ENCODE results near the gene DCP1B.

Gene DCP1B

GRCh38 chr12:1934831-1935230 is 69.4 kb downstream of the DCP1B start:
- no peak for DNase-seq (ENCODE audit: low read depth)

GRCh38 chr12:1934068-1934467 is 70.2 kb downstream of the DCP1B start:
- no peak for DNase-seq (ENCODE audit: low read depth)

GRCh38 chr12:1933342-1934051 is 70.8 kb downstream of the DCP1B start:
- no peak for DNase-seq (ENCODE audit: low read depth)

DNA sequence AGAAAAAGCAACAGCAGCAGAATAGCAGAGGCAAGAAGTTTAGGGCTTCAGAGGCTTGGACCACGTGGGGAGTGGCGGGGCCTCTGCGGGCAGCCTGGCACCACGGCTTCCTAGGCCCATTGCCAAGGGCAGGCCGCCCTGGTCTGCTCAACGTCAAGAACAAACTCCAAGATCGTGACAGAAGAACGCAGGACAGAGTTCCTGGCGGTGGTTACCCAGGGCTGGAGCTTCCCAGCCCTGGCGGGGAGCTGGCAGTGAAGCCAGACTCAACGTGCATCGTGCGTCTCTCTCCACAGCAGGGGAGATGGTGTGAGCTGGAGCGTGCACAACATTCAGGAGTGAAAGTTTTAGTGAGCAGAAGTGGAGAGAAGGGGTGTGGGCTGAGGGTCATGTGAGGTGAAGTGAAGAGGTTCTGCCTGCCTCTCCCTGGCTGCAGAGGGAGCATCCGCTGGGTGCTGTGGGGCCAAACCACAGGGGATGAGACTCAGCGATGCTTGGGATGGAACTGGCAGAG is 71.9 kb downstream of the DCP1B start:
- no peak for DNase-seq (ENCODE audit: low read depth)

DNA sequence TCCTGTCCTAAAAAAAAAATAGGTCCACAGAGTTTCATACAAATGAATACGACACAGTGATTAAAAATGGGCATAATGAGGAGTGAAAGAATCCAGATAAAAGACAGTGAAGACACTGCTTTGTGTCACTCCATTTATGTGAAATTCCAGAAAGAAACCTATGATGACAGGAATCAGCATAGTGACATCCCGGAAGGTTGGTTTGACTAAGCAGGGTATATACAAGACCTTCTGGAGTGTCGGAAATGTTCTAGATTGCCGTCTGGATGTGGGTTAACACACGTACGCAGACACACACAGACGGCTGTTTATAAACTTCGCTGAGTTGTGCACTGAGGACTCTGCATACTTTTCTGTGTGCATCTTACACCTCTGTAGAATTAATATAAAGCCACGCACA is 72.6 kb downstream of the DCP1B start:
- no peak for DNase-seq (ENCODE audit: low read depth)

DNA sequence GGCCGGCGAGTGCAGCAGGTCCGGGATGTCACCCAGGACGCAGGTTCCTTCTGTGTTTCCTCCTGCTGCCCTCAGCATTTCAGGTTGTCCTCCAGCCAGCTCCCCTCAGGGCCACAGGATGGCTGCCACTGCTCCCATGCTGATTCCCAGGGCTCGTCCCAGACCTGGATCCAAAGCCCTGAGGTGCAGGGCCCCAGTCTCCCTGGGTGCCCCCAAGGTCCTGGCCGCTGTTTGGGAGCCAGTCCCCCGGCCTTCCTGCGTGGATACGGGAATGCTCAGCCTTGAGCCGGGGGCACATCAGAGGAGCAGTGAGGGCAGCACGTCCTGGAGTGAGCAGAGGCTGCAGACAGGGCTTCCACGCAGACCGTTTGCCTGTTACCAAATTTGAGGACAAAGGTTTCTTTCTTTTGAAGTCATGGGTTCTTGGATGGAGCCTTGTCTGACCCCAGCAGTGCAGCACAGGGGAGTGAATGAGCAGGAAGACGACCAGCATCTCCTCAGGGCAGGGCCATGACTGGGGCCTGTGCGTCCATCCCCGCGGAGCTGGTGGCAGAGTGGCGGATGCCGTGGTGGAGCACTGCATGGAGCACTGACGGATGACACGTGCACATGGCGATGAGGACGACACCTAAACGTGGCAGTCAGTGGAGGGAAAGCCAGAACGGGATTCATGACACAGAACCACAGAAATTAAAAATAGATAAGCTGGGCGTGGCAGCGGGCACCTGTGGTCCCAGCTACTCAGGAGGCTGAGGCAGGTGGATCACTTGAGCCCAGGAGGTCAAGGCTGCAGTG is 73.3 kb downstream of the DCP1B start:
- no peak for DNase-seq (ENCODE audit: low read depth)

DNA sequence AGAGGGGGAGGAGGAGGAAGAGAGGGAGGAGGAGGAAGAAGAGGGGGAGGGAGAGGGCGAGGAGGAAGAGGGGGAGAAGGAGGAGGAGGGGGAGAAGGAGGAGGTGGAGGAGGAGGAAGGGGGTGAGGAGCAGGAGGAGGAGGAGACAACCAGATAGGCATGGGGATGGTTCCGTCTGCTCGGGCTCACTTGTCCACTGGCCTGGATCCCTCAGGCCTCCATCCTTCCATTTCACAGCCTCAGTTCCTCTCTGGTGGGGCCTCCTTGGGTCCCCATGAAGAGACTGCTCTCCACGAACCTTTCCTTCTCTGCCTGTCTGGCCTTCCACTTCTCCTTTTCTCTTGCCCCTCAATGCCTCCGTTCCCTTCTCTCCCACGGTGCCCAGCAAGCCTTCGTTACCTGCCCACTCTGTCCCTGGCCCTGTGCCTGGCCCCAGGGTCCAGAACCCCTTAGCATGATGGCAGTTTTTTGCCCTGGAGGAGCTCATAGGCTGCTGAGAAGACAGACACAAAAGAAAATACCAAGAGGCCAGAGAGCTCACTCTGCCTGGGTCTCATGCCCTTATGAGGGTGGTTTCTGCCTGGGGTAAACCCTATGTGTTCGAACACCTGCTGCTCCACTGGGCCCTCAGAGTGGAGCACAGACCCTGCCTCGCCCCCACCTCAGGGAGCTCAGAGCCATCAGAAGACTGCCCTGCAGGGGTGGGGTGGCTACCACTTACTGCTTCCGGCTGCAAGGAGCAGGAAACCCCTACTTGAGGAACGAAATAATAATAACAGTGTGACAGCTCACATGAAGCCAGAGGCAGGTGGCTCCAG is 74.1 kb downstream of the DCP1B start:
- DNase-seq (ENCODE audit: low read depth) = no peak

DNA sequence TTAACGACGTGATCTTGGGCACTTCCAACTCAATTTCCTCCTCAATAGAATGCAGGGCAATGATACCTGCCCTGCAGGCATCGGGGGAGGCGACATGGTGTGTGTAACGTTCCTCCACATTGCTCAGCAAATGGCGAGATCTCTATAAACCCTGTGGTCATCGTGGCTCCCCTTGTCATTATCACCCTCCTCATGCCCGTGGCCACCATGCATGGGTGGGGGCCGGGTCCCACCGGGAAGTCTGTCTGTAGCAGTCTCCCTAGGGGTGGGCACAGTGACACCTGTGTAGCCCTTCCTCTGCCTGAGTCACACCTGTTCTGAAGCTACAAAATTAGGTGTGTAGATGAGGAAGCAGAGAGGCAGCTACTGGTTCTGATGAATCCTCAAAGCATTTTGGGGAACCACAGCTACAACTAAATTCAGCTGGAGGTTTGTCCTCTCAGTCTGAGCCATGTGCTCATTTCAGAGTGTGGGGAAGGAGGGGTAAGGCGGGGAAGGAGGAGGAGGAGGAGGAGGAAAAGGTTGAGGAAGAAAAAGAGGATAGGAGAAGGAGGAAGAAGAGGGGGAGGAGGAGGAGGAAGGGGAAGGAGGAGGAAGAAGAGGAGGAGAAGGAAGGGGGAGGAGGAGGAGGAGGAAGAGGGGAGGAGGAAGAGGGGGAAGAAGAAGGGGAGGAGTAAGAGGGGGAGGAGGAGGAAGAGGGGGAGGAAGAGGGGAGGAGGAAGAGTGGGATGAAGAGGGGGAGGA is 74.8 kb downstream of the DCP1B start:
- no peak for DNase-seq (ENCODE audit: low read depth)

DNA sequence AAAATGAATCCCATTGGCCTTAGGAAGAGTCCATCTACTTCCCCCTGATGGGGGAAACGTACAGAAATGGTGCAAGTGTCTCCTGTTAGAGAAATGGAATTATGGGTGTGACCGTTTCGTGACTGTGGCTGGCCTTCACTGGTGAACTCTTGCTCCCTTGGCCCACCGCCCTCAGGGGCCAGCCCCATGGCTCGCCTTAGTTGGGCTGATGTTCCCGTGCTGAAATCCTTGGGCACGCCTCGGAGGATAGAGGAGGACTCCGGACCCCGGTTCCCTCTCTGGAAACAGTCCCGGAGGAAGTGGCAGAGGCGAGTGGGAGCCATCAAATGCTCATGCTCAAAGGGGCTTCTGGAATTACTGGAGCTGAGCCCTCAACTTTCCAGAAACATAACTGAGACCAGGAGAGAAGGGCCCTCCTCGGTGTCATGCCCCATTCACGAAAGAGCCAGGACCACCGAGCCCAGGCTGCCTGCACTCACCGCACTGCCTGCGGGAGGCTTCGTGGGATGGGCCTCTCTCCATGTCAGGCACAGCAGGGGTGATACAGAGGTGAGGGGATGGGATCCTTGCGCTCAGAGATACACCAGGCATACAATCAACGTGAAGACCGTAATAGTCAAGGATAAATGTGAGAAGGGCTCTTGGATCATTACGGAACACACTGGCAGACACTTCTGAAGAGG is 75.7 kb downstream of the DCP1B start:
- DNase-seq (ENCODE audit: low read depth) = no peak

GRCh38 chr12:1927751-1928351 is 76.4 kb downstream of the DCP1B start:
- DNase-seq (ENCODE audit: low read depth) = no peak

DNA sequence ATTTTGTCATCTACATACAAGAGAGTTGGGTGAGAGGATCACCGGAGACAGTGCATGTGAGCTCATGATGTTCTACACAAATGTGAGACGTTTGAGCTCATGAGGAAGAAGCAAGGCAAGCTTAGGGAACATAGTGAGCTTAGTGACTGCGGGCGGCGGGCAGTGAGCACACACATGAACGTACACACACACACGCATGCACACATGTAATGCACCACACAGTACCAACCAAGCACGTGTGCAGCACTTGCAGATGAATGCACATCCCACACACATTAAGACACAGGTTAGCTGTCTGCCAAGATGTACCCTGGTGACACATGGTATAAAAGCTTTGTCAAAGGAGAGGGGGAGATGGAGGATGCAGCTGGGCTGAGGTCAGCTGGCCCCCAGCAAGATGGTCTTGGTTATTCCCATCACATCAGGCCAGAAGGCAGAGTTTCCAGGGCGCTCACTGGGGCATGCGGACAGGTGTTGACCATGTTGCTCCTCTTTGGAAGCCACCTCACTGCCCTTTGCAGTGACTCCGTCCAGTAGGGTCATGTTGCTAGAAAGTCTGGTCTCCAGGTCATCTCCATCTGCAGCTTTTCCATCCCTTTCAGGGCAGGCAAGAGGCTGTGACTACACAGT is 77.1 kb downstream of the DCP1B start:
- no peak for DNase-seq (ENCODE audit: low read depth)

GRCh38 chr12:1926251-1926657 is 78.0 kb downstream of the DCP1B start:
- no peak for DNase-seq (ENCODE audit: low read depth)

DNA sequence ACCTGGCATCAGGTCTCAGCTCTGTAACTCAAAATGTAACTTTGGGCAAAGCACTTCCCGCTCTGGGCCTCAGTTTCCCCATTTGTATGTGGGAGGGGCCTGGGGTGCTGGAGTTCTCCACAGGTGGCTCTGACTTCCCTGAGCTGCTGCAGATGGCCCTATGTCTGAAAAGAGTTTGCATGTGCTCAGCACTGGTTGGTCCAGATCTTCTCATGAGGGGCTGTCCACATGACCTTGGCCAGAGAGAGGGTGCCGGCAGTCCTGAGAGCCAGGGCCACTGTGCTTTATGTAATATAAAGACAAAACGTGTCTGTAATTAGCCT is 78.6 kb downstream of the DCP1B start:
- no peak for DNase-seq (ENCODE audit: low read depth)

DNA sequence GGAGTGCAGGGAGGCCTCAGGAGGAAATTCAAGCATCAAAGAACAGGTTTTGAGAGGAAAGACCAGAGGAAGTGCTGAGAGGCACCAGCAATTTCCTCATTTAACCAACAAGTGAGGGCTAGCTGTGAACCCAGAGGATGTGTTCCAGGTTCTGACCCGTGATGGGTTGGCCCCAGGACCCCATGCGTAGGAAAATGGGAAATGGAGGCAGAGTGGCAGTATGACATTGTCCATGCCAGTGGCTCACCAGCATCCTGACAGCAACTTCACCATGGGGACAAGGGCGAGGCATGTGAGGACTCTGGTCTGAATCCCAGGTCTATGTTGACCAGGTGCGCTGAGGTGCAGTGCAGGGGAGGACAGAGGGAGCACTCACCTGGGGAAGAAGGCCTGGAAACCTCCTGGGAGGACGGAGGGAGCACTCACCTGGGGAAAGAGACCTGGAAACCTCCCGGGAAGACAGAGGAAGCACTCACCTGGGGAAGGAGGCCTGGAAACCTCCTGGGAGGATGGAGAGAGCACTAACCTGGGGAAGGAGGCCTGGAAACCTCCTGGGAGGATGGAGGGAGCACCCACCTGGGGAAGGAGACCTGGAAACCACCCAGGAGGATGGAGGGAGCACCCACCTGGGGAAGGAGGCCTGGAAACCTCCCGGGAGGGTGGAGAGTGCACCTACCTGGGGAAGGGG is 79.1 kb downstream of the DCP1B start:
- no peak for DNase-seq (ENCODE audit: low read depth)

GRCh38 chr12:1922985-1923384 is 81.3 kb downstream of the DCP1B start:
- DNase-seq (ENCODE audit: low read depth) = no peak

GRCh38 chr12:1922075-1922709 is 82.1 kb downstream of the DCP1B start:
- DNase-seq (ENCODE audit: low read depth) = no peak

DNA sequence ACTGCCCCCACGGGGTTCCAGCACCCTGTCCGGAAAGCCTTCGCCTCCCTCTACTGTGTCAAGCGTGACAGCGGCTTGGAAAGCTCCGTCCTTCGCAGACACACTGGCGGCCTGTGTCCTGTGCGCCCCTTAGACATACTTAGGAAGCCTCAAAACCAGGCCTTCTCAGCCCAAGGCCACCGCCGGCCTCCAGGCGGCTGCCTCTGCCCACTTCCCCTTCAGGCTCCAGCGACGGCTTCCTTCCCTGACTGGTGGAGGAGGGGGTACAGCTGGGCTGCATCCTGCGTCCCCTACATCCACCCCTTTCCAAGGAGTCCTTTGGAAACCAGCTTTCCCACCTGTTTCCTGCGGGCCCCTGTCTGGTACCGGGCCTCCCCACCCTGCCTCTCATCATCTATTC is 83.3 kb downstream of the DCP1B start:
- DNase-seq (ENCODE audit: low read depth) = no peak

- no peak for DNase-seq (ENCODE audit: low read depth)
These were observed 83.8 kb downstream of the DCP1B start for GRCh38 chr12:1920436-1920835.

GRCh38 chr12:1919763-1920162 is 84.5 kb downstream of the DCP1B start:
- DNase-seq (ENCODE audit: low read depth) = no peak
